GM21360 (cell line): Measurements from ENCODE around the gene CLCN3.
"Not testable (repeated sequence)": the region's sequence is repeated elsewhere in the genome, so short reads cannot be mapped to it uniquely, and the experiment has no call there.

Experiments
- ATAC-seq: cut with Tn5 transposase; IDR thresholded peaks from one replicate; pipeline ENCODE4 v1.9.1; 2021; ENCODE audit warnings: mild to moderate bottlenecking, moderate library complexity; ENCODE audit not compliant: unreplicated experiment

CLCN3 gene

DNA sequence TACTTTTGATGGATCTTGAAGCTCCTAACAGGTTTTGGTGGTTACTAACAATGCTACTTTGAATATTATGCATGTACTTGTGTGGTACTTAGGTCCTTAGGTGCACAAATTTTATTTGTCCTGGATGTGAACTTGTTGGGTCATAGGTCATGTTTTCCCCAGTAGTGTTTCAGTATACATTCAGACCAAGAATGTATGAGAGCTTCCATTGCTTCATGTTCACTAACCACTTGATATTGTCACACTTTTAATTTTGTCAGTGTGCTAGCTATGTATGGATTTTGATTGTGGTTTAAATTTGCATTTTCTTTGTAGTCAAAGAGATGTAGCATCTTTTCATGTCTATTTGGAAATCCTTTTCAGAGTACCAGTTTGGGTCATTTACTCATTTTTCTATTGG is 32.2 kb downstream of the CLCN3 start:
- no peak for ATAC-seq

DNA sequence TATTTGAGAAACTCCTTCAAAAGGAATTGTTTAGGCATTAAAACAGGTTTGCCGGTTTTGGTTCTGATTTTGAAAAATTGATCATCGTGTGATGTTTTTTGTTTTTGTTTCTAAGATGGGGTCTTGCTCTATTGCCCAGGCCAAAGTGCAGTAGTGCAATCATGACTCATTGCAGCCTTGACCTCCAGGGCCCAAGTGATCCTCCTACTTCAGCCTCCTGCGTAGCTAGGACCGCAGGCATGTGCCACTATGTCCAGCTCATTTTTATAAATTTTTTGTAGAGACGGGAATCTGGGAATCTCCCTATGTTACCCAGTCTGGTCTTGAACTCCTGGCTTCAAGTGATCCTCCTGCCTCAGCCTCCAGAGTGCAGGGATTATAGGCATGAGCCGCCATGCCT is 35.0 kb downstream of the CLCN3 start:
- no peak for ATAC-seq

DNA sequence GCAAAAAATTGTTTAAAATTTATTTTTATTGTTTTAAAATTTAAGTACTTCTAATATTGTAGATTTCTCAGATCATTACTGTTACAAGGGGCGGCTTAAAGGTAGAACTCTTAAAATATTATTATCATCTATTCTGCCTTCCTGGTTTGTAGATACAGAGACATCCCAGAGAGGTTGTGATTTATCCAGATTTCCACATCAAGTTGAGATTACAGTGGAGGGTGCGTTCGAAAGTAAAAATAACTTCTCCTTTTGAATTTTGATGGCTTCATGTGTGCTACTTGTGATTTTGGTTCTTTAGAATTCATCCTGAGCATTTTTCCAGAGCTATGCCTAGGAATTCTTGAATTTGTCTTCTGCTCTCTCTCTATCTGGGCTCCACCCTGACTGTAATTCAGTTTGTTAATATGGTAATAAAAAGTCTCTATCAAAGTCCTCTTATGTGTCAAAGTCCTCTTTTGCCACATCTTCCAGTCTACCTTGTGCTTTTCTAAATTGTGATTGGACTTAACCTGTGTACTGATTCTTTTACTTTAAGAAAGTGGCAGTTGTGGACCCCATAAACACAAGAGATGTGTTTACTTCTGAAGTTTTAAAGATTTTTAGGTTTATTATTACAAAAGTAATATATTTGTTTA is 37.2 kb downstream of the CLCN3 start:
- ATAC-seq: no peak

DNA sequence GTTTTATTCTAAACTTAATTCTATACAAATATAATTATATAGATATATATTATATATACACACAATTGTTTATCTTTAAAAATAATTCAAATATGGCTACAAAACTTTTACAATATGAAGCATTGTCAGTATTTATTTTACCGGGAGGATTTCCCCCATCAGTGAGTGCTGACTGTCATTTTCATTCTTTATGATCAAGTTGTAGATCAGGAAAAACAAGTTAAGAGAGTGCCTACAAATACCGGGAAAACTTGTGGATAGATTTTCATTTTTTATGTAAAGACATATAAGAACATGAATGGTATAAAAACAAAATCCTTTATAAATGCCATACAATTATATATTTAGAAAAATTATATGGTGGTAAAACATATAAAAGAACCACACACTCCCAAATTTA is 37.8 kb downstream of the CLCN3 start:
- no peak for ATAC-seq

DNA sequence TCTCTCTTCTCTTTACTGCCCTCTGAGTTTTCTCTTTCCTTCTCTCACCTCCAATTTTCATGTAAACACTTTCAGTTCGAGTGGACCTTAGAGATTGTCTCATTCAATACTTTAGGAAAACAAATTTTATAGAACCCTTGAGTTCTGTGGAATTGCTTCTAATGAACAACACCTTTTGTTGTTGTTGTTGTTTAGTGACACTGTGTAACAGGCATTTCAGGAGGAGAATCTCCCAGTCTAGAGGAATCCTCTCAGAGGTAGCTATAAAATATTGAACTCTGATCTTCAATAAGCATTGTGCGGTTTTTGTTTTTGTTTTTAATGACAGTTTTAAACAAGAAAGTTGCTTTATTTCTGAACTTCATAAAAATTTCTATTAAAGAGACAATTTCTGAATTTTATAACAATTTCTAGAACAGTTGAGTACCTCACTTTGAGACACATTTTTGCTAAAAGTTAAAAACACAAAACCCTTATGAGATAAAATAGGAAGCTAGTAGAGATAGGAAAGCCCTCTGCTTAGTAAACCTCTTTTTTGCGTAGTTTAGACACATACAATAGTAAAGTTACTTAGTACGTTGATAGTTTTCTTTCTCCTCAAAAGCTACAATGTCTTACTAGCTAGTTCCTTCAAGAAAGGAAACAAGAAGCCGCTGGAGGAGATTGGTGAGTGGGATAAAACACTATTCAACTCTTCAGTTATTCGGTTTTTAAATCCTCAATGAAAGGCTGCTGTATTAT is 38.8 kb downstream of the CLCN3 start:
- ATAC-seq: no peak

DNA sequence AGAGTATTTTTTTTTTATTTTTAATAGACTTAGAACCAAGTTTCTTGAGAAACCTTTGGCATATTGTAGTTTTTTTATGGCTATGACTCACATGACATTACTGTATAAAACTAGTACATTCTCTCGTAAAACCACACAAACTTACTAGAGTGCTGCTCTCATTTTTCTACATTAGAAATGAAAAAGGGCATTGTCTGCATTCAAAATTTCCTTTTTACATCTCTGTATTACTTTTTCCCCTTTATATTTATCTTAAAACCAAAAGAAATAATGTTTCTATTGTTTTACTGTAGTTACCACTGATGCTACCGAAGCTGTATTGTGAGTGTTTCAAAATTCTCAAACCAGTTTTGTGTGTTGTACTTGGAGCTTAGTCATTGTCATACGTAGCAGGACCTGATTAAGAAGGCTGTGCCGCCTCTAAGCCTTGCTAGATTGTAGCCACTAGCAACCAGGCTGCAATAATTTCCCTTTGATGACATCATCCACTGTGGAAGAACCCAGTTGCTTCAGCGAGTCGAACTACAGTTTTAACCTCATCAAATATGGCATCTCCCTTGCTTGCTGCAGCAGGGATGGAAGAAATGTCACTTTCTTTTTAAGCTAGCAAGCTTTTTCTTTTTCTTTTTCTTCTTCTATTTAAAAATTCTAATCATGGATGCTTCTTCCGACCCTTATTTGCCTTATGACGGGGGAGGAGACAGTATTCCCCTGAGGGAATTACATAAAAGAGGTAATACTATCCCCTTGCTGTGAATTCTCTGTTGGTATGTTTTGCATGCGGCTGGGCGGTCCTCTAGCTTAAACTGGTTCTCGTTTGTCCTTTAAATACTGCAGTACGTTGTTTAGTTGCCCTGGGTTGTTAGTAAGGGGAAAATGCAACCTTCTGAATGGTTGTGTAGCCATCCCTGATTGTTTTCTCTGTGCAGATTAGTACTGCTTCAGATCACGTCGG is 39.6 kb downstream of the CLCN3 start:
- peak; percentile 93 for ATAC-seq

DNA sequence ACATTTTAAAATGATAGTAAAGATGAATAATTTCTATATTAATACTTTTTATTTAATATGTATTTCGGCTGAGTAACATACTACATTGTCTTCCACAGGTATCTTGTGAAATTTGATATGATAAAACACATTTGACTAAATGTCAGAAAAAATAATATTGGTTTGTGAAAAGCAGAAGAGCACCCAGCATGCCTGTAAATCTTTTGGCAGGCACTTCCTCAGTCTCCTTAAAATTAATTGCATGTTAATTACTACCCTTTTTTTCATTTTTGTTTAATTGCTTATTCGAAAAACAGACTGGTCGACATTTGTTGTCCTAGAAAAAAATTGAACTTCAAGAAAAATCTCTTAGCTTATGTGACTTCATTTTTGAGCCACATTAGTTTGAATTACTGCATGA is 40.6 kb downstream of the CLCN3 start:
- no peak for ATAC-seq

DNA sequence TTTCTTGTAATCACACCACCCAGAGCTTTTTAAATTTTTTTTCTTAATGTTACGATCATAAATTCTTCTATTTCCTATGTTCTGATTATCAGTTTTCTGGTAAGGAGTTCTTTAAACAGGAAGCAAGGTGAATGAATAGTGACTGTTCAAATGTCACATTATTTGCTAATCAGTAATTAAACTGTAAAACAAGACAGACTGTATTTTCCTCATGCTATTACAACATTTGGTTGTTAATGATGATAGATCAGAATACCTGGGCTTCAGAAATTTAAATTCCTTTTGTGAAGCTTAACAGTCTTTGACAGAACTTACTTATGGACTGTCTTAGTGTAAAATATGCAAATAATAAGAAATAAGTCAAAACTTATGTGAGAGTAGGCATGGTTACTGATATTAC is 41.4 kb downstream of the CLCN3 start:
- ATAC-seq: no peak

DNA sequence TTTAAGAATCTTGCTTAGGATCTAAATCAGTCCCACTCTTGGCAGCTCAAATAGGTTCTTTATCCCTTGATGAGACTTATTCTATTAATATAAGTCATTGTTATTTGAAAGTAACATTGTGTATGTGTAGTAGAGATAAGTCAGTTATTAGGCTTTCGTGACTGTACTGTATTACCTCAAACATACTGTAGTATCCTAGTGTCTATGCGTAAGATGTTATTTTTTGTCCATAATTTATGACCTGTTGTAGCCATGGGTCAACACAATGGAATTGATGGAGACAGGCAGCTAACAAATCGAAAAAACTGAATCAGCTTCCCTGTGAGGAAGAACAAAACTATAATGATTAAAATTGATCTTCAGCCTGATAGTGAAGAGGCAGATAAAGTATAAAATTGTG is 41.8 kb downstream of the CLCN3 start:
- no peak for ATAC-seq

DNA sequence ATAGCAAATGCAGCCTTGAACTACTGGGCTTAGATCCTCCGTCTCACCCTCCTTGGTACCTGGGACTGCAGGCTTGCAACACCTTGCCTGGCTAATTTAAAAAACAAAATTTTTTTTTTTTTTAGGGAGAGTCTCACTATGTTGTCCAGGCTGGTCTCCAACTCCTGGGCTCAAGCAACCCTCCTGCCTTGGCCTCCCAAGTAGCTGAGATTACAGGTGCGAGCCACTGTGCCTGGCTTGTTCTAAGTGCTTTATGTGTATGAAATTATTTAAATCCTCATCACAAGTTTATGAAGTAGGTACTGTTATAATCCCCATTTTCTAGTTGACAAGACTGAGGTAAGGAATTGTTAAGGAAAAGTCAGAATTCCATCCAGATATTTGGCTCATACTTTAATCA is 43.0 kb downstream of the CLCN3 start:
- ATAC-seq: no peak

DNA sequence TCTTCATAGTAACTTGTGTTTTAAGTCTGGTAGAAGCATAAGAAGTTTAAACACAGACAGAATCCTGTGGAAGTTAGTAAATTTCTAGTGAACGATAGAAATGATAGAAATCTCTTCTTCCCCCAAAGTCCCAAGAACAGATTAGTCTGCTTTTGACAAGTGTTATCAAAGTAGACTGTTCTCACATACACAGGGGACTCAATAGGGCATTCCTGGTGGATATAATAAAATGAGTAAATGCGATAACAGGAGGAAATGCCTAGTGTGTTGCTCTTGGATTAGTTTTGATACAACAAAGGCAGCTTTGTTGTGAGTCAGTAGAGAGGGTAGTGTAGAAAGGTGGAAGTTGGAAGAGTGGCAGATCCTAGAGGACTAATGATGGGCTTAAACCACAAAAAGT is 43.5 kb downstream of the CLCN3 start:
- ATAC-seq: no peak

DNA sequence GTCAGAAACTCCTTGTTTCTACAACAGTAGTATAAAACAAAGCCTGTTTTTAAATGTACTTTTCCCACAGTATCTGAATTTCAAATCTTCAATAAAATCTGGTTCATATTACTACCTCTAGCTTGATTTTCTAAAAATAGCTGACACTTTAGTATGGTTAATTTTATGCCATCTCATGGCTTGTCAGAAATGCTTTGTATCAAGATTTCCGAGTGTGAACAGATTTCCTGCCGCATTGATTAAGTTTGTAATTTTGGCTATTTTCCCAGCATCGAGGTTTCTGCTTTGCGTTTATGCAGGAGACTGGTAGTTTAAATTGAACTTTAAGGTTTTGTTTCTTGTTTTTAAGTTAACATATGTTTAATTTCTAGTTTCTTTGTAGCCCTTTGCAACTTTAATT is 44.2 kb downstream of the CLCN3 start:
- no peak for ATAC-seq

DNA sequence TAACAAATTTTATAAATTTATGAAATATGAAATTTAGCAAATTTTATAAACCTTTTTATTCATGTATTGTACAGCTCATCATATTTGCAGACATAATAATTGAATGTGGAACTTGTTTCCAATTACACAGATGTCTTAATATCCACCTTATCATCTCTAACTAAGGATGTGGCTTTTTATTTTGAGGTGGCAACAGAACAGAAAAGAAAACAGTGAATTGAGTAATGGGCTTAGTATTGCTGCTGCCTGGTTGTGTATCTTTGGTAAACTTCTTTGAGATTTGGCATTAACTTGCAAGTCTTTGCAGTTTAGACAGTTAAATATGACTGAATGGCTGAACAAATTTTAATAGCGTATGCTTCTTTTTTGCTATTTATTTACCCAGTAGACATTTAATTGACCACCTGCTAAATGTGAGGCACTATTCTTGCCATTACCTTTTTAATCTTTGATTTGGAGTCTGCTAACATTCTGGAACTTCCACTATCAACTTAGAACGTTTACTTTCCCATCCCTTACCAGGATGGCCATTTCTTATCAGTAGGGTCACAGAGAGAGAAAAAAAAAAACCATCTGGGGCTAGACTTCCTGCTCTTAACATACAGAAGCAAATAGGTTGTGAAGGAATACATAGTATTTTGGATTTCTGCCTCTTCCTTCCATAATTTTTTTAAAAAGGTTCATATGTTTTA is 44.8 kb downstream of the CLCN3 start:
- no peak for ATAC-seq

DNA sequence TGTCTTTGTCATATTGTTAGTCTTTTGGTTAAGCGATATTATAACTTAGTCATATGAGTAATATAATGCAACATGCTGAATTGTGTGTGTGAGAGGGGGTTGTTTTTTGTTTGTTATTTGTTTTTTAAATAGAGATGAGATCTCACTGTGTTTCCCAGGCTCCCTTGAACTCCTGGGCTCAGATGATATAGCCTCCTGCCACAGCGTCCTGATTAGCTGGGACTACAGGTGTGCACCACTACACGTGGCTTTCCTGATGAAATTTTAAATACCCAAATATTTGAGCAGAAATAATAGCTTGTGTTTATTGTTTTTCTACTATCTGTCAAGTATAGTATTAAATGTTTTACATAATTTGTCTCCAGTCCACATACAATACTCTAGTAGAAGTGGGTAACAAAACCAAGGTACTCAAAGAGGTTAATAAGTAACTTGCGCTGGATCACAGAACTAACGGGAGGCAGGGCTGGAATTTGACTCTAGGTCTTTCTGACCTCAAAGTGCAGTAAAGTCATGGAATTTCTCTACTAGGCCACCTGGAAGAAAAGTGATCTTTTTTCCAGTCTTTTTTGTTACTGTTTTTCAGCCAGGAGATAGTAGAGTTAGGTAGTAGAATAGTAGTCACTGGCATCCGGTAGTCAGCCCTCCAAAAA is 47.8 kb downstream of the CLCN3 start:
- ATAC-seq: no peak

DNA sequence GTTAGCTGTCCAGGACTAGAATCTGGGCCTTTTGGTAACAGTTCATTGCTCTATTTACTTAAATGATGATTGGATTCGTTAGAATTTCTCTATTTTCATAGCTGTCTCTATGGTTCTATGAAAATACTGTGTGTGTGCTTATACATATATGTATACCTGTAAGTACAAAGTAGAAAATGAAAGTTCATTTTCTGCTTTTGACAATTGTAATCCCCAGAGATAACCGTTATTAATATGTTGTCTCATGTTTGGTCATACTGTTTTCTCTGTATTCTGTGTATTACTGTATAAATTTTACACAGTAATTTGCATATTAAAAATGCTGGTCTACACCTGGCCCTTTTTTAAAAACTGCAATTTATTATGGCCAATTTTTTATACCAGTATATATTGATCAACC is 55.4 kb downstream of the CLCN3 start:
- ATAC-seq: no peak

DNA sequence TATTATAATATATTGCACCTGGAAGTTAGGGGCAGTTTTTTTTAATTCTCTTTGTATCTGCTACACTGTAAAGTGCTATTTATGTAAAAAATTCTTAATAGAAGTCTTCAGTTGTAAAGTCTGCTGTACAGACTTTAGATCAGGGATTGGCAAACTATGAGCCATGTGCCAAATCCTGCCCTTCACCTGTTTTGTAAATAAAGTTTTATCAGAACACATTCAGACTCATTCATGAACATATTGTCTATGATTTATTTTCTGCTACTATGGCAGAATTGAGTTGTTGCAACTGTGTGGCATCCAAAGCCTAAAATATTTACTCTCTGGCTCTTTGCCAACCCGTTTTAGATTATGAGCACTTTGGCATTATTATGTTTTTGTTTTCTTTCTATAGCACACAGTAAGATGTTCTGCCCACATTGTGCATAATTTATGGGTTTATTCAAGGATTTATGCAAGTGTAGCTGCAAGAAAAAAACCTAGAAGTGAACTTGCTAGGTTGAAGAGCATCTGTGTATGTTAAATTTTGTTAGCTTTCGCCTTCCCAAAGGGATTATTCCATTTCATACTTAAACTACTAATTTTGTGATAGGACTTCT is 56.9 kb downstream of the CLCN3 start:
- no peak for ATAC-seq

DNA sequence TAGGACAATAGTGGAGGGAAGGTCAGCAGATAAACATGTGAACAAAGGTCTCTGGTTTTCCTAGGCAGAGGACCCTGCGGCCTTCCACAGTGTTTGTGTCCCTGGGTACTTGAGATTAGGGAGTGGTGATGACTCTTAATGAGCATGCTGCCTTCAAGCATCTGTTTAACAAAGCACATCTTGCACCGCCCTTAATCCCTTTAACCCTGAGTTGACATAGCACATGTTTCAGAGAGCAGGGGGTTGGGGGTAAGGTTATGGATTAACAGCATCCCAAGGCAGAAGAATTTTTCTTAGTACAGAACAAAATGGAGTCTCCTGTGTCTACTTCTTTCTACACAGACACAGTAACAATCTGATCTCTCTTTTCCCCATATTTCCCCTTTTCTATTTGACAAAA is 58.1 kb downstream of the CLCN3 start:
- not testable (repeated sequence) for ATAC-seq

DNA sequence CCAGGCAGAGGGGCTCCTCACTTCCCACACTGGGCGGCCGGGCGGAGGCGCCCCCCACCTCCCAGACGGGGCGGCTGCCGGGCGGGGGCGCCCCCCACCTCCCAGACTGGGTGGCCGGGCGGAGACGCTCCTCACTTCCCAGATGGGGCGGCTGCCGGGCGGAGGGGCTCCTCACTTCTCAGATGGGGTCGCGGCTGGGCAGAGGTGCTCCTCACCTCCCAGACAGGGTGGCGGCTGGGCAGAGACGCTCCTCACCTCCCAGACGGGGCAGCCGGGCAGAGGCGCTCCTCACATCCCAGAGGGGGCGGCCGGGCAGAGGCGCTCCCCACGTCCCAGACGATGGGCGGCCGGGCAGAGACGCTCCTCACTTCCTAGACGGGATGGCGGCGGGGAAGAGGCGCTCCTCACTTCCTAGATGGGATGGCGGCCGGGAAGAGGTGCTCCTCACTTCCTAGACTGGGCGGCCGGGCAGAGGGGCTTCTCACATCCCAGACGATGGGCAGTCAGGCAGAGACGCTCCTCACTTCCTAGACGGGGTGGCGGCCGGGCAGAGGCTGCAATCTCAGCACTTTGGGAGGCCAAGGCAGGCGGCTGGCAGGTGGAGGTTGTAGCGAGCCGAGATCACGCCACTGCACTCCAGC is 58.7 kb downstream of the CLCN3 start:
- not testable (repeated sequence) for ATAC-seq

DNA sequence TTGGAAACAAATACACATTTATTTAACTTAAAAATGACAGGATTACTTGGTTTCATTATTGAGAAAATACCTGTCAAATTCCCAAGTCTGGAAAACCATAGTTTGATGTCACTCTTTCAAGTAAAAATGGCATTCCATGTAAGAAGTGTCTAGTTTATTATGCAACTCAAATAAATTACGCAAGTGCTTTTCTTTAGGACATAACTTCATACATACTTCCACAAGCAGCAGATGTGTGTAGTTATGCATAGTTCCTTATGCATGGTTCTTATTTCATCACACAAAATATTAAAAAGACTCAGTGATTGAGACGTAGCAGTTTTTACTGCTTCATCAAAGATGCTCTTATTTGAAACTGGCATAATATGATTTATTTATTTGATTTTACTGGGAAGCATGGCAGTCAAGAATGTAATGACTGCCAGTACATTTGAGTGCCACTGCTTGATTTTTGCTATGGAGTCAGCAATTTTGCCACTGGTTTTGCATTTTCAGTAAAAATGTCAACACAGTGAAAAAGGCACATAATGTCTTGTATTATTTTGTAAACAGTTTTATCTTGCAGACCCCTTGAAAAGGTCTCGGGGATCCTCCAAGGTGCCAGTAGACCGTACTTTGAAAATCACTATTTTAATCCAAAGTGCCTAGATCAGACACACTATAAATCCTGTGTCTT is 62.1 kb downstream of the CLCN3 start:
- ATAC-seq: no peak
